ENCODE results near the gene RGS13.

Gene RGS13

DNA sequence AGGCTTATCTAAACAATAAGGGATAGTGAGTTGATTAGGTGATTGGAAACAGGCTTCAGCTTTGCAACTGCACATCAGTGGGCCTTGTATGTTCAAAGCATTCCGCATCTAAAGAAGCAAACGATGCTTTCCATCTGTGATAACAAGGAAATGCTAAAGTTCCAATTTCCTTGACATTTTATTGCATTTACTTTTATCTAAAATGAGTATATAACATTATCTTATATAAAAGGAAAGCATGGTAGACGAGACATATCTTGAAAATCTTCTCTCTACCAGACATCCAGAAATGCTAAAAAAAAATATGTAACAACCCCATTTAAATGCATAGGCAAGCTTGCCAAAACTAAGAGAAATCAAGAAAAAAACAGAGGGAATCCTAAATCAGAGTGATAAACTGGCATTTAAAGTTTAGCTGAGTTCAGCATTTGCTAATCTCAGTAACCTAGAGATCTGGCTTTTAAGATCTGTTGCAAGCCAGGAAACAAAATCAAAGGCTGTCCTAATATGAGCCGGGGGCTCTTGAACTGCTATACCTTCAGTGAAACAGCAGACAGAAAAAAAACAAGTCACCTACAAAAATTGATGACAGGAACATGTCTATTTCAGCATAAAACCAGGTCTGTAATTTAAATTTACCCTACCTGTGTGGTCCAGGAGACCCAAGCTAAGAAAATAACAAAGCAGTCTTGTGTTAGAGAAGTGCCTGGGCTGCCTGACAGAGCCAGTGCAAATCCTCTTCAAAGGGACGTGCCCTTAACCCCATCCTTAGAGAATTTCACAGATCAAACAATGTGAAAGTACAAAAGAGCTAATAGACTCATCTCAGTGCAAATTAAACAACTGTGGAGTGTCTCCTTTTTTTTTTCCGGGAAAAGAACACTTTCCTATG lies 3.1 kb upstream of the RGS13 start:
- TF ChIP-seq, protein P1, sequence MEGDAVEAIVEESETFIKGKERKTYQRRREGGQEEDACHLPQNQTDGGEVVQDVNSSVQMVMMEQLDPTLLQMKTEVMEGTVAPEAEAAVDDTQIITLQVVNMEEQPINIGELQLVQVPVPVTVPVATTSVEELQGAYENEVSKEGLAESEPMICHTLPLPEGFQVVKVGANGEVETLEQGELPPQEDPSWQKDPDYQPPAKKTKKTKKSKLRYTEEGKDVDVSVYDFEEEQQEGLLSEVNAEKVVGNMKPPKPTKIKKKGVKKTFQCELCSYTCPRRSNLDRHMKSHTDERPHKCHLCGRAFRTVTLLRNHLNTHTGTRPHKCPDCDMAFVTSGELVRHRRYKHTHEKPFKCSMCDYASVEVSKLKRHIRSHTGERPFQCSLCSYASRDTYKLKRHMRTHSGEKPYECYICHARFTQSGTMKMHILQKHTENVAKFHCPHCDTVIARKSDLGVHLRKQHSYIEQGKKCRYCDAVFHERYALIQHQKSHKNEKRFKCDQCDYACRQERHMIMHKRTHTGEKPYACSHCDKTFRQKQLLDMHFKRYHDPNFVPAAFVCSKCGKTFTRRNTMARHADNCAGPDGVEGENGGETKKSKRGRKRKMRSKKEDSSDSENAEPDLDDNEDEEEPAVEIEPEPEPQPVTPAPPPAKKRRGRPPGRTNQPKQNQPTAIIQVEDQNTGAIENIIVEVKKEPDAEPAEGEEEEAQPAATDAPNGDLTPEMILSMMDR (IDR thresholded peaks at IDR 0.05; ENCODE audit: low read depth, low read length) = no peak
- no peak for DNase-seq (ENCODE audit: extremely low read depth, low read depth)

DNA sequence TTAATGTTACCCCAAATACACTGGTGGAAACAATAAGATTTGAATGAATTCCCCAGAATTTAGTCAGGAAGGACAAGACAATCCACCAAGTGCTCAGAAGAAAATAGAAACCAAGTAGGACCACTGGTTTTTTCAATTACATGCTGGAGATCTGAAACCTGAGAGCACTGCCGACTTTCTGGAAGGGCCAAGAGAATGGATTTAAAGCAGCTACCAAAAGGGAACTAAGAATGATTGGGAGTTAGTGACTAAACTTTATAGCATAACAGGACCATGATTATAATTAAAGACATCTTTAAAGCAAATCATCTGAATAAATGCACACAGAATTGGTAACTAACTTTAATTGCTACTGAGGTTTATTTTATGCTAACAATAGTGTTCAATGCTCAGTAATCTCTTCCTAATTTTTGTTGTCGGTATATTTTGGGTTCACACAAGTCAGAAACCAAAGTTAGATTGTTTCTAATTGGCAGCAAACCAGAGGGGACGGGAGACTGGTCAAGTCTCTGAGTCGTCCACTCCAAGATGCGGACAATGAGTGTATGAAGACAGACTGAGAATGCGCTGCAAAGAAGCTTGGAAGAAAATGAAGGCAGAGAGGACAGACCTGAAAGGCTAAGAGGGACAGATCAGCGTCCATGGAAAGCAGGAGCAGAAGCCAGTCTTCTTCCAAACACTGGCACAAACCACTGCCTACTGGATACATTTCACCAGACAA lies 2.3 kb upstream of the RGS13 start:
- DNase-seq (ENCODE audit: extremely low read depth, low read depth) = peak; percentile 44
- TF ChIP-seq, protein P1 (IDR thresholded peaks at IDR 0.05; ENCODE audit: low read depth, low read length) = no peak

DNA sequence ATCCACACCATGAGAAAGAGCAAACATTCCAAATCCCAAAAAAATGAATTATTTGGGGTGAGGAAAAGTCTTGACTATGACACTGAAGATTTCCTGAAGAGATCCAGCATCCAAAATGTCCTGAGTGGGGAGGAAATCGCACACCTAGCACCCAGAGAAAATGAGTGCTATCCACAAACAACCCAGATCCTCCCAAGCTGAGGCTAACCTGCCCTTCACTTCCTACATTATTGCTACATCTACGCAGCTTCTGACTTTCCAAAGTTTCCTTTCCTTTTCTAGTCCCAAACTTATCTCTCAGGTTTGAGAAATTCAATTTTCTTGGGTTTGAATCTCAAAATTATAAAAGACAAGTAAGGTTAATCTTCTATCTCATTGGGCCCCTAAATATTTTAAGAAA lies 906 bp upstream of the RGS13 start:
- TF ChIP-seq, protein P1 (IDR thresholded peaks at IDR 0.05; ENCODE audit: low read depth, low read length) = no peak
- DNase-seq (ENCODE audit: extremely low read depth, low read depth) = no peak

DNA sequence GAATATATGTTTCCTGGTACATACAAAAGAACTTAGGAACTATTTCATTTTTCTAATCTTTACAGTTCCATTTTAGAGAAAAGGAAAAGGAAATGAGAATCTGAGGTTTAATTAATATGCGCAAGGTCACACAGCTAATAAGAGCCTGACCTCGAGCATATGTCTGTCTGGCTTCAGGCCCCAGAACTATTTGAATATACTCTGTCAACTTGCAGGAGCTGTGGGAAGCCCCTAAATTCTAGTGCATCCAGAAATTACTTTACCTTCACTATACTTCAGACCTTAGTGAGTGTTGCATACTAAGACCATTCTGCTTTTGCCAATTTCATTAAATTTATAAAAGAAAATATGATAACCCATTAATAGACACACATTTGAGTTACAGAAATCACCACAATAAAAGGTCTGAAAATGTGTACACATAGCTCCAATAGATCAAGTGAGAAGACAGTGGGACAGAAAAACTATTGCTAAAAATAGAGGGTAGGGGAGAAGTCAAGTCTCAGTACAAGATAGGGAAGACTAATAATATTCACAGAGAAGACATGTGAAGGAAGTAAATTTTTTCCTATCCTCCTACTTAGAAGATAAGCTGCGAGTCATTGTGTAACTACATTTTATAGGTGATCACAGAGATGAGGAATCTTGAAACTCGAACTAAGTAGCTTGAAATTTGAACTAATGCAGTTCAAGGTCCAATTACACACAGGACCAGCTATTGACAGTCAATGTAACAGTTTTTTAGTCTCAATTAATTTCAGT lies 3.8 kb downstream of the RGS13 start:
- TF ChIP-seq, protein P1 (IDR thresholded peaks at IDR 0.05; ENCODE audit: low read depth, low read length) = no peak

DNA sequence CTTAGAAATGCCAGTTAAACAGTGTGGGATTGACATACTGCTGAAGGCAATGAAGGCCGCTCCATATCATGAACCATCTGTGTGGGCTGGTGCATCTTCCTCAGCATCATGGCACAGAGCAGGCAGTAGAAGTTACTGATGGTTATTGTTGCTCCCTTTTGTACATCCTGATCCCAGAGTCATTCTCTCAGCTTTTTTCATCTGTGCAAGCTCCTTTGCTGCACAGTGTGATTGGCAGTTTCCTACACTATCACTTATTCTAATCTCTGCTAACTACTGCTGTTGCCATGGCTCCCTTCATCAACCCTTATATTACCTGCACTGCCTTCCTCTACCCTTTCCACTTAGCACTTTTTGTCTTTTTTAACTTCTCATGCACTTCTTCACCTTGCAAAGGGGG lies 16.2 kb downstream of the RGS13 start:
- no peak for DNase-seq (ENCODE audit: extremely low read depth, low read depth)
- TF ChIP-seq, protein P1 (IDR thresholded peaks at IDR 0.05; ENCODE audit: low read depth, low read length) = no peak

More for the DNA sequence above, 3.8 kb downstream of the RGS13 start:
- DNase-seq (ENCODE audit: extremely low read depth, low read depth) = no peak

DNA sequence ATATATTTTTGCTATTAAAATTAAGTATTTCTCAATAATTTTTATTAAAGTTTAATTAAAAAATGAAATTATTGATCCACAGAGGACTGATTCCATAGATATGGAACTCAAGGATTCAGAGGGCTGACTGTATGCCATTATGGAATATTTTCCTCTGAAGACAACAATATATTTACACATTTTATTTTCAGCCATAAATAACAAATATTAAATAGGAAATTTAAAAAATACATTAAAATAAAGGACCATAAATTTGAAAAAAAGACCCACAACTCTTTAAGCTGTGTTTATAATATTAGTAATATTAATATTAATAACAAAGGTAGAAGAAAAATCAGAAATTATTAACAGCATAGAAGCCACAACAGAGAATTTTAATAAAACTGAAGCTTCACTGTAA lies 18.2 kb downstream of the RGS13 start:
- DNase-seq (ENCODE audit: extremely low read depth, low read depth) = no peak

More for the DNA sequence above, 18.2 kb downstream of the RGS13 start:
- TF ChIP-seq, protein P1 (IDR thresholded peaks at IDR 0.05; ENCODE audit: low read depth, low read length) = no peak
